ENCODE results near the gene EIF2B2. TPM values are rescaled to one million over a fixed set of nuclear protein-coding genes. Genes with fewer than 3 reads are reported as not detected.

Gene EIF2B2
- total RNA-seq, 1 donor from 2014 or later = 38.4 TPM

DNA sequence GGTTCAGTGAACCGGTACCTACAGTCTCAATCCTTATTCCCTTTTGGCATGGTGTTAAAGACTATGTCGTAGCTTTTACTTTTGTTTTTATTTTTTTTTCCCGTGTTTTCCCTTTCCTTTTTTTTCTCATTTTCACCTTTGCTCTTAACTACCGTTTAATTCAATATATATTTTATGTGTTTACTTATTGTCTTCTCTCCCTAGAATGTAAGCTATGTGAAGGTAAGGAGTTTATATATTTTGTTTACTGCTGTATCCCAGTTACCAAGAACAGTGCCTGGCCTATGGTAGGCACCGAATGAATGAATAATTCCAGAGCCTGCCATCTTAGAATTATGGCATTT, 48.8 kb downstream of the EIF2B2 start:
- TF ChIP-seq, protein P1, sequence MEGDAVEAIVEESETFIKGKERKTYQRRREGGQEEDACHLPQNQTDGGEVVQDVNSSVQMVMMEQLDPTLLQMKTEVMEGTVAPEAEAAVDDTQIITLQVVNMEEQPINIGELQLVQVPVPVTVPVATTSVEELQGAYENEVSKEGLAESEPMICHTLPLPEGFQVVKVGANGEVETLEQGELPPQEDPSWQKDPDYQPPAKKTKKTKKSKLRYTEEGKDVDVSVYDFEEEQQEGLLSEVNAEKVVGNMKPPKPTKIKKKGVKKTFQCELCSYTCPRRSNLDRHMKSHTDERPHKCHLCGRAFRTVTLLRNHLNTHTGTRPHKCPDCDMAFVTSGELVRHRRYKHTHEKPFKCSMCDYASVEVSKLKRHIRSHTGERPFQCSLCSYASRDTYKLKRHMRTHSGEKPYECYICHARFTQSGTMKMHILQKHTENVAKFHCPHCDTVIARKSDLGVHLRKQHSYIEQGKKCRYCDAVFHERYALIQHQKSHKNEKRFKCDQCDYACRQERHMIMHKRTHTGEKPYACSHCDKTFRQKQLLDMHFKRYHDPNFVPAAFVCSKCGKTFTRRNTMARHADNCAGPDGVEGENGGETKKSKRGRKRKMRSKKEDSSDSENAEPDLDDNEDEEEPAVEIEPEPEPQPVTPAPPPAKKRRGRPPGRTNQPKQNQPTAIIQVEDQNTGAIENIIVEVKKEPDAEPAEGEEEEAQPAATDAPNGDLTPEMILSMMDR (IDR thresholded peaks at IDR 0.05) = no peak
- no peak for DNase-seq (ENCODE audit: low spot score)
- Mint-ChIP-seq H3K27me3 (ENCODE audit: low read depth) (no peaks in the 10 kb centered on the region), H3K36me3 (ENCODE audit: low read depth) (peaks cover 1% of the 10 kb centered on the region), H3K9me3 (ENCODE audit: low read depth) (no peaks in the 10 kb centered on the region), H3K27ac (ENCODE audit: unreplicated experiment) (peak overlapping the region; percentile 96), H3K4me3 (ENCODE audit: unreplicated experiment) (peak overlapping the region; percentile 91), H3K4me1 (ENCODE audit: low read depth) (peaks cover 18% of the 10 kb centered on the region)

DNA sequence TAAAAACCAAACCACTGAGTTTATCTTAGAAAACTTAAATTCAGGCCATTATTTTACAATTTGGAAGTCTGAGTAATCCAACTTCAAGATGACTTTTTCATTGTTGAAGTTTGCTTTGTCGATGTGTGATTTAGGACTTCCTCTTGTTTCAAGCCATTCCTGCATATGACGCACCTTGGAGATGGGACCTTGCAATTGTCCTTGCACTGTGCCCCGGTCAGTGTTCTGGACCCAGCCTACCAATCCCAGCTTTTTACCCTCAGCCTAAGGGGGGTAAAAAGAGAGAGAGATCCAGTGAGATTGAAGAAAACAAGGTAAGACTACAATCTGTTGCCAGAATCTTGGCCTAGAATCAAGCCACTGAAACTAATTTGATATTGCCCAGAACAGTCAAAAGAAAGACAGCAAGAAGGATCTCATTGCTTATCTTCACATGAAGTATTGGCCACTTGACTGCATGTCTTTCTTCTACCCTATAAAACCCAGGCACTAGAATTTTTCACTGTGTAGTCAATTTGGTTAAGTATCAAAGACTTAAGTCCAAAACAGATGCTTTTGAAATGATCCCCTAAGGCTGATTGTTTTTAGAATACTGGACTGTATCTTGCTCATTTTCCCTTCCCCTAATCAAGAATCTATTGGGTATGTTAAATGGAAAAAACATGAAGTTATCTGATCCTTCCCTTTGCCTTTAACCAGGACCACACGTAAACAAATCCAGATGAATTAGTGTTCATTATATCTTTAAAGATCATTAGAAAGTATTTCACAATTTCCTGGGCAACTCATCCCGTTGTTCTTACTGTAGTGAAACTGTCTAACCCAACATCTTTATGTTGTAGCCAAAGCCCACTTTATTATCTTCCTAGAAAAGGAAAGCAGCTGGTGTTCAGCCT, 50.9 kb downstream of the EIF2B2 start:
- no peak for DNase-seq (ENCODE audit: low spot score)
- peaks cover 18% of the 10 kb centered on the region for H3K4me1 Mint-ChIP-seq (ENCODE audit: low read depth)
- H3K9me3 Mint-ChIP-seq (ENCODE audit: low read depth) = no peaks in the 10 kb centered on the region
- TF ChIP-seq, protein P1 (IDR thresholded peaks at IDR 0.05) = no peak
- H3K36me3 Mint-ChIP-seq (ENCODE audit: low read depth) = peaks cover 1% of the 10 kb centered on the region
- no peak overlapping the region for H3K4me3 Mint-ChIP-seq (ENCODE audit: unreplicated experiment)
- H3K27ac Mint-ChIP-seq (ENCODE audit: unreplicated experiment) = no peak overlapping the region
- no peaks in the 10 kb centered on the region for H3K27me3 Mint-ChIP-seq (ENCODE audit: low read depth)

DNA sequence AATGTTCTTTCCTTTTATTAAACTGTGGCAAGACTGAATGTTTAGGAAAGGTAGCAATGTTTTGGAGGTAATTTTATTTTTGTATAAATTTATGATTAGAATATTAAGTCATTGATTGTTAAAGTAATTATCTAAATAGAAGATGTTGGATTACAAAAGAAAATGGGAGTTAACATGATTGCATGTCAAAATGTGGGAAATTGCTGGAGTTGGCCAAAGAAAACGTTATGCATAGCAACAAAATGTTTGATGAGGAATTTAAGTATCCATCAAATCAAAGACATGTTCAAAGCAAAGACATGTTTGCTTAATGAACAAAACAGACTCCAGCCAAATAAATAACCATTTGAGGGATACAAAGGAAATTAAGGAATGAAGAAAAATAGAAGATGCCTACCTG, 51.7 kb downstream of the EIF2B2 start:
- Mint-ChIP-seq H3K4me3 (ENCODE audit: unreplicated experiment) (no peak overlapping the region), H3K9me3 (ENCODE audit: low read depth) (no peaks in the 10 kb centered on the region), H3K27me3 (ENCODE audit: low read depth) (no peaks in the 10 kb centered on the region), H3K36me3 (ENCODE audit: low read depth) (peaks cover 1% of the 10 kb centered on the region), H3K27ac (ENCODE audit: unreplicated experiment) (no peak overlapping the region), H3K4me1 (ENCODE audit: low read depth) (peaks cover 20% of the 10 kb centered on the region)
- no peak for DNase-seq (ENCODE audit: low spot score)
- TF ChIP-seq, protein P1 (IDR thresholded peaks at IDR 0.05) = no peak

DNA sequence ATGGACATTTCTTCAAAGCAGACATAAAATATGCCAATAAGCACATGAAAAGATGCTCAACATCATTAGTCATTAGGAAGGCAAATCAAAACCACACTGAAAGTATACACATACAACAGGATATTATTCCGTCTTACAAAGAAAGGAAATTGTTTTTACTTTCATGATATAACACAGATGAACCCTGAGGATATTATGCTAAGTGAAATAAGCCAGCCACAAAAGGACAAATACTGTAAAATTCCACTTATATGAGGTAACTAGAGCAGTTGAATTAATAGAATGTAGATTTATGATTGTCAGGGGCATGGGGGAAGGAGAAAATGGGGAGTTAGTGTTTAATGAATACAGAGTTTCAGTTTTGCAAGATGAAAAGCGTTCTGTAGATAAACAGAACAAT, 56.9 kb downstream of the EIF2B2 start:
- TF ChIP-seq, protein P1 (IDR thresholded peaks at IDR 0.05) = no peak
- Mint-ChIP-seq H3K4me3 (ENCODE audit: unreplicated experiment) (no peak overlapping the region), H3K27me3 (ENCODE audit: low read depth) (no peaks in the 10 kb centered on the region), H3K36me3 (ENCODE audit: low read depth) (peaks cover 6% of the 10 kb centered on the region), H3K9me3 (ENCODE audit: low read depth) (peaks cover 2% of the 10 kb centered on the region), H3K27ac (ENCODE audit: unreplicated experiment) (peak overlapping the region; percentile 42), H3K4me1 (ENCODE audit: low read depth) (peaks cover 23% of the 10 kb centered on the region)
- no peak for DNase-seq (ENCODE audit: low spot score)

- no peak for DNase-seq (ENCODE audit: low spot score)
- Mint-ChIP-seq H3K27ac (ENCODE audit: unreplicated experiment) (no peak overlapping the region), H3K36me3 (ENCODE audit: low read depth) (peaks cover 6% of the 10 kb centered on the region), H3K27me3 (ENCODE audit: low read depth) (no peaks in the 10 kb centered on the region), H3K4me3 (ENCODE audit: unreplicated experiment) (no peak overlapping the region), H3K4me1 (ENCODE audit: low read depth) (peaks cover 23% of the 10 kb centered on the region), H3K9me3 (ENCODE audit: low read depth) (peaks cover 2% of the 10 kb centered on the region)
- TF ChIP-seq, protein P1 (IDR thresholded peaks at IDR 0.05) = no peak
Measured at GRCh38 chr14:75060420-75060819, 57.7 kb downstream of the EIF2B2 start.

Other genes with a start within 250 kb of the EIF2B2 start
- gene YLPM1, start 239.6 kb upstream of the EIF2B2 start, total RNA-seq = 51.3 to 85.0 TPM (median 51.8 TPM) in 3 replicates
- gene PROX2, start 126.8 kb upstream of the EIF2B2 start, total RNA-seq = not detected in 3 replicates
- 70.4 to 78.0 TPM (median 74.5 TPM) in 3 replicates for gene DLST, start 121.0 kb upstream of the EIF2B2 start, total RNA-seq
- 0.82 to 6.5 TPM (median 5.8 TPM) in 3 replicates for gene RPS6KL1, start 79.7 kb upstream of the EIF2B2 start, total RNA-seq
- 2.0 to 3.2 TPM (median 2.3 TPM) in 3 replicates for gene PGF, start 47.3 kb upstream of the EIF2B2 start, total RNA-seq
- gene MLH3, start 48.5 kb downstream of the EIF2B2 start, total RNA-seq = 18.7 to 21.3 TPM (median 21.2 TPM) in 3 replicates
- 4.2 to 11.7 TPM (median 6.8 TPM) in 3 replicates for gene ACYP1, start 61.1 kb downstream of the EIF2B2 start, total RNA-seq
- 0.31 to 0.62 TPM (median 0.48 TPM) in 3 replicates for gene ZC2HC1C, start 66.7 kb downstream of the EIF2B2 start, total RNA-seq
- 63.3 to 109 TPM (median 65.4 TPM) in 3 replicates for gene NEK9, start 124.1 kb downstream of the EIF2B2 start, total RNA-seq
- 345 to 455 TPM (median 361 TPM) in 3 replicates for gene TMED10, start 173.7 kb downstream of the EIF2B2 start, total RNA-seq